IPS-NIHi7 (cell line): ENCODE results near the gene VAV2.

Source experiments
- DNase-seq: peaks from one replicate; pipeline ENCODE4 v3.0.0; 2012; ENCODE audit warnings: mixed read lengths; ENCODE audit errors: extremely low spot score

The VAV2 gene

DNA sequence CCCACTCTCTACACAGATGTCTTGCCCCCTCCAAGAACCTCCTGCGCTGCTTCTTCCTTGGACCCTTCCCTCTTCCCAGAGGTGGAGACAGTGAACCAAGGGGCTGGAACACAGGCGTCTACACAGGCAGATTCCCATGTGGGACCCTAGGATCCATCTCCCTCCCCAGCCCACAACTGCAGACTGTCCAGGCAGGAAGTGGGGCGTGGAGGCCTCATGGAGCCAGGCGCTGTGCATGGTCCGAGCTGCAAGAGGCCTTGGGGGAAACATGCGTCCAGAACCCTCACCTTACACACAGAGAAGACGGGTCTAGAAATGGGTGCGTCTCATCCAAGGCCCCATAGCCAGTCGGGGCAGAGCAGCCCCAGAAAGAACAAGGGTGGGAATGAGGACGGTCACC lies 117.5 kb downstream of the VAV2 start:
- no peak for DNase-seq

DNA sequence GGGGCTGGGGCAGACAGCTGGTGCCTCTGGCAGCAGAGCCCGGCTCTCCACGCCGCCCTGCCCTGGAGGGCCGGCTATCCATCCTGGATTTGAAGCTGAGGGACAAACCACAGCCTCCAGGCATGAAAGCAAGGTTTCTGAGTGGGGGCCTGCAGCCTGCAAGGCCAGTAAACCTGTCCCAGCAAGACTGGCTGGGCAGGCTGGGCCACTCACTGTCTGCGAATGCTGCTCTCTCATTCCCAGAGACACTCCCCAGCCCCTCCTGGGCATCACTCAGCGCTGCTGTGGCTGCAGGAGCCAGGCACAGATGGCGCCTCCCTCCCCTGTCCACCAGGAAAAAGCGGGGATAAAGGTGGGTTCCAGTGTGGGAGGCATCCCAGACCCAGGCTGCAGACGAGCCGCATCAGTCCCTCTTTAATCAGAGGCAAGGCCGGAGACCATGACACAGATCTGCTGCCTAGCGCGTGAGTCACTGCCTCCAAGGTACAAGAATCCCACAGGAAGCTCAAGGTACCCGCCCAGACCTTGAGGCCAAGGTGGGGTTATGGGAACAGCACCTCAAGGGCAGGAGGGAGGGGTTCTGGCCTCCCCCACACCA lies 118.0 kb downstream of the VAV2 start:
- DNase-seq, result no peak

- DNase-seq, result no peak
These were observed 118.6 kb downstream of the VAV2 start for GRCh38 chr9:133873461-133873891.

- no peak for DNase-seq
These were observed 119.1 kb downstream of the VAV2 start for GRCh38 chr9:133873009-133873408.

- no peak for DNase-seq
These were observed 121.2 kb downstream of the VAV2 start for GRCh38 chr9:133870598-133871595.

GRCh38 chr9:133869674-133870405 lies 122.3 kb downstream of the VAV2 start:
- no peak for DNase-seq

DNA sequence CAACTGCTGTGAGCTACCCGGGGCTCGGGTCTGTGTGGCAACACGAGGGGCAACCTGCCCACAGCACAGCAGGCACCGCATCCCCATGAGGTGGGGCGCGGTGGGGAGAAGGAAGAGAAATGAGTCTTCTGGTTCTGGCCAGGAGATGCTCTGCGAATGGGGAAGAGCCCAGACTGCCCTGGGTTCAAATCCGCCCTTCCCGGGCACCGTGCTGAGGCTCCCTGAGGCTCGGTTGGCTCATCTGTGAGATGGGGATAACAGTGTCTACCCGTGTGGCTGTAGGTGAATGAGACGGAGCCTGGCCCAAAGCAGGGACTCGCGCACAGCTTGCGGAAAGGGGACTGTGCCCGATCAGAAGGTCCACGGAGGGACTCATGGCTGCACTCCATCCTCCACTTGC lies 123.9 kb downstream of the VAV2 start:
- no peak for DNase-seq

- no peak for DNase-seq
These were observed 125.2 kb downstream of the VAV2 start for GRCh38 chr9:133866946-133867345.

- no peak for DNase-seq
These were observed 128.1 kb downstream of the VAV2 start for GRCh38 chr9:133864011-133864410.

DNA sequence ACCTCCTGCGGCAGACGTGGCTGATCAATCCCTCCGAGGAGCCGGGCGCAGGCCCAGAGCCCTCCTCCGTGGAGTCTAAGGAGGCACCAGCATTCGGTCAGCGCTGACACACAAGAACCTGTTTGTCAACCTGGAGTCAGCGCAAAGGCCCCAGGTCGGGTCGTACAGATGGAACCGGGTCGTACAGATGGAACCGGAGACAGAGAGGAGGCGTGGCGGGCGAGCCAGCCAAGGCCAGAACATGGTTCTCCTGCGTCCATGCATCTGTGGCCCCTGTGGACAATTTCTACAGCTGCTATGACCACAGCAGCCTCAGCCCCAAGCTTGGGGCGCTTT lies 128.9 kb downstream of the VAV2 start:
- DNase-seq, result no peak

GRCh38 chr9:133862585-133863256 lies 129.4 kb downstream of the VAV2 start:
- no peak for DNase-seq

- DNase-seq, result no peak
These were observed 130.4 kb downstream of the VAV2 start for GRCh38 chr9:133861692-133862091.

GRCh38 chr9:133861086-133861485 lies 131.0 kb downstream of the VAV2 start:
- no peak for DNase-seq

- DNase-seq, result no peak
These were observed 133.4 kb downstream of the VAV2 start for GRCh38 chr9:133858771-133859170.

GRCh38 chr9:133857639-133858038 lies 134.5 kb downstream of the VAV2 start:
- no peak for DNase-seq

GRCh38 chr9:133856798-133857197 lies 135.3 kb downstream of the VAV2 start:
- DNase-seq, result no peak

- no peak for DNase-seq
These were observed 136.2 kb downstream of the VAV2 start for GRCh38 chr9:133855802-133856521.

GRCh38 chr9:133855371-133855770 lies 136.8 kb downstream of the VAV2 start:
- no peak for DNase-seq

- DNase-seq, result no peak
These were observed 137.4 kb downstream of the VAV2 start for GRCh38 chr9:133854765-133855164.

DNA sequence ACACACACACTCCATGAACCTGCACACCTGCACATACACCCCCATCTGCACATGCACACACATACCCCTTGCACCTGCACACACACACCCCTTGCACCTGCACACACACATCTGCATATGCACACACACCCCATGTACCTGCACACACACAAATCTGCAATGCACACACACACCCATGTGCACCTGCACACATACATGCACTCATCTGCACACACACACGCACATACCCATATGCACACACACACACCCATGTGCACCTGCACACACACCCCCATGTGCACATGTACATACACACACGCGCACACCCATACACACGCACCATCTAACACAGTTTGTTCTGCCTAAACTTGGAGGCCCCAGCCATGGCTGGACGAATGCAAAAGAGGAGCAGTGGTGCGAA lies 138.1 kb downstream of the VAV2 start:
- DNase-seq, result no peak

DNA sequence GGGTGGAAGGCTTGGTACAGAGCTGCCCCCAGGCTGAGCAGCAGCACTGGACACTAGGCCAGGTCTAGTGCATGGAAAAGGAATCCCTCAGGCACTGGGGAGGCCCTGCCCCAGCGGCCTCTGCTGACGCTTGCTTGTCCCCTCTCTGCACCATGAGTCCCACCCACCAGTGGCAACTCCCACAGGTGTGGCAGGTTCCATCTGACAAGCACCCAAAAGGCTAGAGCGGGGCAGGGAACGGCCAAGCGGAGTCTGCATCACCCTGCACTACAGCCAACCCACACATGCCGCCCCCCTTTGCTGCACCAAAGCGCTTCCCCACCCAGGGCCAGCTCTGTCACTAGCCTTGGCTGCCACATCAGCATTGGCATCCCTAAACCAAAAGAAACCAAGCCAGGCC lies 138.8 kb downstream of the VAV2 start:
- no peak for DNase-seq
